ENCODE measurements around the gene POU2AF1.

The POU2AF1 gene

DNA sequence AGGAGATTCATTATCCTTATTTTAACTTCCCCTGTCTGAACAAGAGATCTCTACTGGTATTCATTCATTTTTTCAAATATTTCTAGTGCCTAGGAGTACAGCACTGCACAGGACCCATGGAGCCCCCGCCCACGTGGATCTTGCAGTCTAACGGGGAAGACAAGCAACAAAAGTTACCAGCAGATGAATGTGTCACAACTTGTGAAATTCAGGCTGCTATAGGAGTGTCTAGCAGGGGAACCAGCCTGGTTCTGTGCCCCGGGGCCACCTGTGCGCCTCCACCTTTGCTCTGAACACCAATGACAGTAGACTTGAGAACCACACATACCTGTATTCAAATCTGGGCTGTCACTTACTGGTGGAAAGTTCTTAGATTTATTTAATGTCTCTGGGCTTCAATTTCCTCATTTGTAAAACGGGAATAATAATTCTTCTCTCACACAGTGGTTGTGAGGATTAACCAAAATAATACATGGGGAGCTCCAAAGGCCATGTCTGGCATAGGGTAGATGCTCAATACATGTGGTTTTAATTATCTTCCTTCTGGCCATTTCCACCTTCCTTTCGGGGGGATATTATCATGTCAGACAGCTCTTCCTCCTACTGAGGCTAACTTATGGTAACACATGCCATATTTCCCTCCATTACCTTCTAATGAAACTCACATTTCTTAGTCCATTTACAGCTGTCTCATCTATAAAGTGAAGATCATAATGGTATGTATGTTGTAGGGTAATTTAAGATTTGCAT lies 17.8 kb downstream of the POU2AF1 start:
- DNase-seq (ENCODE audit: low read depth in 2 of 2): no peak

DNA sequence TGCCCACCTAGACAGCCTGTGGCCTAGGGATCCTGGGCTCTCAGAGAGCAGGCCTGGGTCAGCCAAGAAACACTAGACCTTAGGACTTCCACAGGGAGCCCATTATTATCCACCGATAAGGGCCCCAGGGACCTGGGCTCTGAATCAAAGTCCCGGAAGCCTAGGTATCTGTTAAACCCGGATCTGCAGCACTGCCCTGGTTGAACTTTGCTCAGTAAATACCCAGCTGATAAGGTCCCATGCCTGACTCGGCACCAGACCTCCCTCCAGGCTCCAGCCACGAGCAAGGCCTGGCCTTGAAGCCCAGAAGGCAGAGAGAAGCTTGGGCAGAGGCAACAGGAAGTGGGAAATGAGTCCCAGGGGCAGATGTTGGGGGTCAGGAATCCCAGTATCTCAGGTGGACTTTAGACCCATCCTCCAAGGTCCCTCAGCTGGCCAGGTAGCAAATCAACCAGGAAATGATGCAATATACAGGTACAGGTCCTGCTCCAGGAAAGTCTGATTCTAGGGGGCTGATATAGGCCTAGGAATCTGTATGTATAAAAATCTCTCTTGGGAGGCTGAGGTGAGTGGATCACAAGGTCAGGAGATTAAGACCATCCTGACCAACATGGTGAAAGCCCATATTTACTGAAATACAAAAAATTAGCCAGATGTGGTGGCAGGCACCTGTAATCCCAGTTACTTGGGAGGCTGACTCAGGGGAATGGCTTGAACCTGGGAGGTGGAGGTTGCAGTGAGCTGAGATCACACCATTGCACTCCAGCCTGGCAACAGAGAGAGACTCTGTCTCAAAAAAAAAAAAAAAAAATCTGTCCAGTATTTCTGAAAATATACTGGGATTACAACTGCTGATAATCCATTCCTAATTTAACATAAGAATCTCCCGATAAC lies 18.7 kb downstream of the POU2AF1 start:
- DNase-seq (ENCODE audit: low read depth in 2 of 2): no peak

DNA sequence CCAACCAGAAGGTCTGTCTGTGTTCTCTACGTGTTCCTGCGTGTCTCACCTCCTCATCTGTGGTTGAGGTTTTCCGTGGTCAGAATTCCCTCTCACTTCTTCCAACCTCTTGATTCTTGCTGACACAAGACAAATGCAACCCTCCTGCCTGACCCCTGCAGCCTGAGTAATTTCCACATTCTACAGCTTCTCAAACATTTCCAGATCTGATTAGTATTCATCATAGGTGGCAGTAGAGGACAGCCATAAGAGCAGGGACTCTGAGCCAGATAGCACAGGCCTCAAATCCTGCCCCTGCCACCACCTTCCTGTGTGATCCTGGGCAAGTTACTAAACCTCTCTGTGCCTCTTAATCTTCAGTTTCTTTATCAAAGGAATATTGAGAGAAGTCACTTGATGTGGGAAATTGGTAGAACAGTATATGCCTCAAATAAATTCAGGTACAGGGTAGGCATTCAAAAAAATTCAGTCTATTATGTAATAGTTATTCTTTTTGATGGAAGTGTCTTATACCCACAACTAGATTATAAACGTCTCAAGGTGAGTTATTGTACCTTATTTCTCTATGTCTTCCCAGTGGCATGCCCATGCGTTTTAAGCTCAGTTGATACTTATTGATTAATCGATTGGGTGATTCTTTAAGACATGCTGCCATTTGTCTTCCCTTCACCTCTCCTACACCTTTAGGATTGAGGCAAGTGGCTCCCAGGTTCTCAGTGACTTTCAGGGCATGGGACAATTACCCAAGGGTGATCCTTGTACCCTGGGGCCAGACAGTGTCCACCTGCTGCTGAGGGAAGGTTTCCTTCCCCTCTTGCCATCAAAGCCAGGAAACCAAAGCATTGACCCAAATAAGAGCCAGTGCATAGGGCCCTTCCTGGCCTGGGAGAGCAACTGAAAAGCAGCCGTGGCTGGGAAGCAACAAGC lies 19.6 kb downstream of the POU2AF1 start:
- DNase-seq (ENCODE audit: low read depth in 2 of 2): no peak

DNA sequence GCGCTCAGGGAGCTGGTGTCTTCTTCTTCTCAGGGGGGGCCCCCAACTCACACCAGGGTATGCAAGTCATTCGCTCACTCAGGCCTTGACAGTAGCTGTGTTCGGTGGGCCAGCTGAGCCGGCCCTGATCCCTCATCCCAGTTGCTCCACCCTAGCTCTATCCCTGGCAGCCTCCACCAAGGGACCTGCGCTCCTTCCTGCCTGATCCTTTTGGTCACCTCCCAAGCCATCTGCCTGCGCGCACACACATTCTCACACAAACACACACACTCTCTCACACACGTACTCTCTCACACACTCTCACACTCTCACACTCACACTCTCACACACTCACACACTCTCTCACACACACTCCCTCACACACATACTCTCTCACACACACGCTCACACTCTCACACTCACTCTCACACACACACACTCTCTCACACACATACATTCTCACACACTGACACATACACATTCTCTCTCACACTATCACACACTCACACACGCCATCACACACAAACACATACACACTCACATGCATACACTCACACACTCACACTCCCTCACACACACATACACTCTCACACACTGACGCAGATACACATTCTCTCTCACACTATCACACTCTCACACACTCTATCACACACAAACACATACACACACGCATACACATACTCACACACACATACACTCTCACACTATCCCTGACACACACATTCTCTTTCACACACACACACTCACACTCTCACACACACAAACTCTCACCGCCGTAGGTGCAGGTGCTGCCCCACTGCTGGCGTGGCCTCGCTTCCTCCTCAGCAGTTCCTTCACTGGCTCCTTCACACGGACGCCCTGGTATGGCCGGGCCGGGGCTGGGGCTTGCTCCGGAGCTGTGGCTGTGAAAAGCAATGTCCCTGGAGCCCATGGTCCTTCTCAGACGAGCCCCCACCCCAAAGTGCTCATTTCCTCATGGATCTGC lies 20.8 kb downstream of the POU2AF1 start:
- no peak for DNase-seq (ENCODE audit: low read depth in 2 of 2)

DNA sequence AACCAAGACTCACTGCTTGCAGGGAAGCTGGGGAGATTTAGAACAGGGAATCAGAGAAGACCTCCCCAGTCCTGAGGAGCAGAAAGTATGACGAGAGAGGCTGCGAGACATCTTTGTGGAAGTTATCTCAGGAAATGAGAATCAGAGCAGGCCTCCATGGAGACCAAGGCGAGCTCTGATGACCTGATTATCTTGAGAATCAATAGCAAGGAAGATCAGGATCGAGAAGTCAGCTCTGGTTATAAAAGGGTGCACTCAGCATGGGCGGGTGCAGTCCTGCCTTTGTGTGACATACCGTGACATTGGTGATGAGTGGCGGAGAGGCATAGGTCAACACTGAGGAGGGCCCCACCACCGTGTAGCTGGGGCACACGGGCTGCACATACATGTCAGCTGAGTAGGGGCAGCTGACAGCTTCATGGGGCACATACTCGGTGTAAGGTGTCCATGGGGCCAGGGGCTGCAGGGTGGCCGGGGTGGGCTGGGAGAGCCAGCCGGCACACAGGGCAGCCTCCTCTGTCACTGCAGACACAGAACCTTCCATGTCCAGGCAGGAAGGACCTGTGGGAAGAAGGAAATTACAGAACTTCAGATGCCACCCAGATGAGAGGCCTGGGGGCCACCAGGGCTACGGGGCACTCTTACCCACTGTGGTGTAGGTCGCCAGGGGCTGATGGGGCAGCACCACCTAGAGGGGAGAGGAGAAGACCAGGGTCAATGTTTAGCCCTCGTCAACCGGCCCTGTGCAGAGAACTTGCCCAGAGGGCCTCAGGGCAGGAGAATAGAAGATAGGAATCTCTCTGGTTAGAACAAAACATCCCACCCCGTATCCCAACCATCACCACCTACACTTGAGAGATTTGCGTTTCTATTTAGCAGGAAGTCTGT lies 21.7 kb downstream of the POU2AF1 start:
- no peak for DNase-seq (ENCODE audit: low read depth in 2 of 2)

DNA sequence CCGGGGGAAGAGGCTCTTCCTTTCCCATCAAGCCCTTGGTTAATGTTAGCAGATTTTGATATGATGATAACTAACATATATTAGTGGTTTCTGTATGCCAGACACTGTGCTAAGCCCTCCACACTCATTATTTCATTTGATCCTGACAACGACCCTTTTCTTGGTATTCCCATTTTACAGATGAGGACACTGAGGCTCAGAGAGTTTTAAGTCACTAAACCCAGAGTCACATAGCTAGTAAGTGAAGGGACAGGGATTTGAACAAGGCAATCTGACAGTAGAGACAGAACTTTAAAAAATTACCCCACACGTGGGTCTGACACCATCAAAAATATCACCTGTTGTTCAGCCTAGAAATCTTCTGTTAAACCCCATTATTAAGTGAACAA lies 22.4 kb downstream of the POU2AF1 start:
- DNase-seq (ENCODE audit: low read depth in 2 of 2): no peak

DNA sequence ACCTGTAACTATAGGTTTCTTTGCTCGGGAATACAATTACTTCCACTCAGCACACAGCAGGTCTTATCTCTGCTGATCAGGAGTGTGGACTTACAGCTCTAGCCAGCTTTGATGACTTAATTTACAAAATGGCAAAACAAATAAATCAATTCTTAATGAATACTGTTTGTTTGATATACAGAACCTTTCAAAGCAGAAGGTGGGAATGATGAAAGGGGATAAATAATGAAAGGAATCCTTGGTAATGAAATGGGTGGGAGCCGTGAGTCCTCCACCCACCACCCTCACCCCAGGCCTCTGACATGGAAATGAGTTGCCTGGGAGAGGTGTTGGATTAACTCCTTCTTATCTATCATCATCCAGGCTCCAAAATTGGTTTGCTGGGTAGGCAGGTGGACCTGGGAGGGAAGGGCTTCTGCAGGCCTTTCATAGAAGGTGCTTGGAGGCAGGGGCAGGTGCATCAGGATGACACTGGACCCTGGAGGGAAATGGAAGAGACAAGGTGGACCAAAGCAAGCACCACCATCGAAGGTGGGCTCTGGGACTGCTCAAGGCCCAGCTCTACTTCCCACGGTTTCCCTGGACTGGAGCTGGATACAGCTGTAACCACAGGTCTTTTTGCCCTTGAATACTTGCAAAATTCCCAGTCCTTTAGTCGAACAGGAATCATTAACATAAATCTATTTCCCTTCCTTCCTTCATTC lies 23.0 kb downstream of the POU2AF1 start:
- DNase-seq (ENCODE audit: low read depth in 2 of 2): no peak

DNA sequence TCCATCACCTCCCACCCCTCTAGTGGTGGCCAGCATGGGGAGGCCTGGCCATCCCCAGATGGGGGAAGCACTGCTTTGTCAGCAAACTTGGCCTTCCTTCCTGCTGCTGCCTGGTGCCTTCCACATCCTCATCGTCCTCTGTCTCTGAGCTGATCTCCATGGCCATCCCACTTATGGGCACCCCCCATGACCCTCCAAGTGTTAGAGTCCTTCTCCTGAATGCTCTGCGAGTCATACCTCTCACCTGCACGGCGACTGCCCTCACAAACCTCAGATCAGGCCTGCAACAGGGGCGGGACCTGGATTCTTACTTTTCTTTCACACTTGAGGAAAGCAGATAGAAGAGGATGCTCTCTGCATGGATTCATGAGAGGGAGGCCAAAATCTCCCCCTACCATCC lies 24.0 kb downstream of the POU2AF1 start:
- DNase-seq (ENCODE audit: low read depth in 2 of 2): no peak

DNA sequence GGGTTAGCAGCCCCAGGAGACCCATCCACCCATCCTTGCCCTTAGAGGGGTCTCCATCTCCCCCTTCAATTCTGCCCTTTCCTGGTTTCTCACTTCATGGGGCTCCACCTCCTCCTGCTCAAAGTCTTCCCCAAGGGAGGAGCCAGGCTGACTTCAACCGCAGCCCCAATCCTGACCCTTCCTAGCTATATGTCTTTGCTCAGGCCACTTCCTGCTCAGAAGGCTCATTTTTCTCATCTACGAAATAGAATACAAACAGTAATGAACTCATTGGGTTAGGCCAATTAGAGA lies 24.5 kb downstream of the POU2AF1 start:
- no peak for DNase-seq (ENCODE audit: low read depth in 2 of 2)

DNA sequence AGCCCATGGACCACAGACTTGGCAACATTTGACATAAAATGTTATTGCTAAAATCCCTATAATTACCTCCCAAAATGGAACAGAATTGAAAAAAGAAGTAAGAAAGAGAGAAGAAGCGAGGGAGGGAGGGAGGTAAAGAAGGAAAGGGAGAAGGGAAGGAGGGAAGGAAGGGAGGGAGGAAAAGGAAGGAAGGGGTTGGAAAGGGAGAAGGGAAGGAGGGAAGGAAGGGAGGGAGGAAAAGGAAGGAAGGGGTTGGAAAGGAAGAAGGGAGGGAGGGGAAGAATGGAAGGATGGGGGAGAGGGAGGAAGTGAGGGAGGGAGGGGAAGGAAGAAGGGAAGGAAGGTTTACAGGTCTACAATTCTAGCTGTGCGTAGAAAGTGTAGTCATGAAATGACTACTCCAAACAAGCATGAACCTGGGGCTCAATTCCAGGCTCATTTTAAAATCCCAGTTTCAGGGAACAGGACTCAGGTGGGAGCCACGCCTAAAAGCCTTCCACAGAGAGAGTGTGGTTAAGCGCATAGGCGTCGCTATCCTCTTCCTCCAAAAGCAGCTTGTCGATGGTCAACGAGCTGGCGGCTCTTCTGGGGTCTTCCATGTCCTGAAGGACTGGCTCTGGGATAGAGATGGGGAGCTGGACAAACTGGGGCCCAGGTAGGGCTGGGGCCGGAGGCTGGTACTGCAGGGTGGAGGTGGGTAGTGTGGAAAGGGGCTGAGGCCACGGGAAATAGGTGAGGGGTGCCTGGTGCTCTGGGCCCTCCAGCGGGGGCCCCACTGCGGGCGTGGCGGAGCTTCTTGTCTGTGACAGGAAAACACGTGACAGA lies 25.1 kb downstream of the POU2AF1 start:
- no peak for DNase-seq (ENCODE audit: low read depth in 2 of 2)

DNA sequence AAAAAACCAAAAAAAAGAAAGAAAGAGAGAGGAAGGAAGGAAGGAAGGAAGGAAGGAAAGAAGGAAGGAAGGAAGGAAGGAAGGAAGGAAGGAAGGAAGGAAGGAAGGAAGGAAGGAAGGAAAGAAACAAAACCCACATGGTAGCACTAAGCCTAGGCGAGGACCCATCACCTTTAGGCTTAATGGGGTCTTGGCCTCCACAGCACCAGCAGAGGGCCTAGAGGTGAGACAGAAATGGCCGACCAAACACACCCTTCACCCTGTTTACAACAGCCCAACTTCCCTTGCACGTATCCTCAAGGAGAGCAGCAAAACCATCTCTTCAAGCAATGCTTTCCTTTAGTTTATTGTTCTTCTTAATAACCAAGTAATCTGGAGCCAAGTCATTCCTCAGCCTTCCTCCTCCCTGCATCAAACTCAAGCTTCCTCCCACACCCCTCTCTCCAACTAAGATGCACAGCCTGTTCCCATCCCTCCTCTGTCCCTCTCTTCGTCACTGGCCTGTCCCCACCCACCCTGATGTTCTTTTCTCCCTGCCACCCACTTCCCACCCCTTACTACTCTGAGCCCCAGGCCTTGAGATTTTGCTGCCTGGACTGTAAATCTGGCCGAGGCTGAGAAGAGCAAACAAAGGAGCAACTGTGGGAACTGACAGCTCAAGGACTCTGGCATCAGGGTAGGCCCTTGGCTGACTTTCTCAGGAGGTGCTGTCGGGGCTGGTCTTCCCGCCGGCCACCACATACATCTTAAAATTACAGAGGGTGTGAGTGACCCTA lies 26.0 kb downstream of the POU2AF1 start:
- no peak for DNase-seq (ENCODE audit: low read depth in 2 of 2)

DNA sequence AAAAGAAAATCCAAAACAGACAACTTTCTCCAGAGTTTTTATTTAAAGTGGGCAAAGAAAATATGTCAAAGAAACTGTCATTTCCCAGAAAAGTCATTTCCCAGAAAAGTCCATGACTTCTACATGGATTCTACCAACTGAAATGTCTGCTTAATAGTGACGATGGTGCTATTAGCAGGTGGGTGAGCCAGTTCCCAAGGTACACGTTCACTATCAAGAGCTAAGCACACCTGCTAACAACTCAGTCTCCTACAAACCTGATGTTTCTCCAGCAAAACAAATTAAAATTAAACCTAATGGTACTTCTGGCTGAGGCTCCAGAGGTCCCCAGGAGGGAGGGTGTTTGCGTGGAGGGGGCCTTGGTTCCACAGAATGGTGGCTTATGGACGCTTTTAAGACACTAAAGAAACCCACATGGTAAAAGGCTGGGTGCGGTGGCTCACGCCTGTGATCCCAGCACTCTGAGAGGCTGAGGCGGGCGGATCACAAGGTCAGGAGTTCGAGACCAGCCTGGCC lies 26.8 kb downstream of the POU2AF1 start:
- DNase-seq (ENCODE audit: low read depth in 2 of 2): no peak

DNA sequence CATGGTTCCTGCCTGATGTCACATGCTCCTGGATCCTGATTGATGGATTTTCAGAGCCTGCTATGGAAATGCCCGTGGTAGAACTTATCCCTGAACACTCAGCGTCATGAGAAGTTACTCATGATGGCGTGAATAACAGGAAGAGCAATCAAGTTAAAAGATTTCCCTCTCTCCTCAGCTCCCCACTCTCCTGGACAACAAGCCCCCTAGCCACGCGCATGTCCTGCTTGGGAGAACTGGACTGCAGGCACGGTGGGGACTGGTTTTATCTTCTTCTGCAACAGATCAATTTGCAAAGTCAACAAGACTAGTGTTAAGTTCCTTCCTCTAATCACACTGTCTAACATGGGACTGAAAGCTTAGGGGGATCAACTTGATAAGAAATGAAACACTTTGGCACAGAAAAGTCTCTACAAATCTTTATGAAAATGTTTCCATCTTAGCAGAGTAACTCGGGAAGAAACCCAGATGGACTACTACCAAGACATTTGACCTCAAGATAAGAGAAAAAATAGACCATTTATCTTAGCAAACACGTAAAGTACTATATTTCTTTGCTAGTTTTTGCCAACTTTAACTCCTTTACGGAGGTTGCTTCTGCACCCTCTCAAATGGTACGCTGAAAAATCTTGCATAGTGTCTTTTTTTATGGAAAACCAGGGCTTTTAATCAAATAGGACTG lies 27.6 kb downstream of the POU2AF1 start:
- no peak for DNase-seq (ENCODE audit: low read depth in 2 of 2)

DNA sequence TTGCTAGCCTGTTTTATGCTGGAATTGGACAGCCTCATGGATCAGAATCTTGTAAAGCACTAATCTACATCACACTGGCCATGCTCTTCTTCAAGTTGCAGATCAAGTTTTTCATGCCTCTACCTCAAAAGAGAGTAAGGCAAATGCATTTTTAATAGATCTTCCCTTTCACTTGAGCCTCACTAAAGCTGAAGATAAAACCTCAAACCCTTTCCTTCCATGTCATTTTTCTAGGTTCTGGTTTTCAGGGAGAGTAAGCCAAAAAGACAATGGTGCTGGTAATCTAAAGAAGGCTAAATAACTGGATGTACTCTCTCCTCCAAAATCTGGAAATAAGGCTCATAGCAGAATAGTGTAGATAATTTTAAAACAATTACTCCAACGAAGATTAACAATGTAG lies 28.3 kb downstream of the POU2AF1 start:
- DNase-seq (ENCODE audit: low read depth in 2 of 2): no peak

DNA sequence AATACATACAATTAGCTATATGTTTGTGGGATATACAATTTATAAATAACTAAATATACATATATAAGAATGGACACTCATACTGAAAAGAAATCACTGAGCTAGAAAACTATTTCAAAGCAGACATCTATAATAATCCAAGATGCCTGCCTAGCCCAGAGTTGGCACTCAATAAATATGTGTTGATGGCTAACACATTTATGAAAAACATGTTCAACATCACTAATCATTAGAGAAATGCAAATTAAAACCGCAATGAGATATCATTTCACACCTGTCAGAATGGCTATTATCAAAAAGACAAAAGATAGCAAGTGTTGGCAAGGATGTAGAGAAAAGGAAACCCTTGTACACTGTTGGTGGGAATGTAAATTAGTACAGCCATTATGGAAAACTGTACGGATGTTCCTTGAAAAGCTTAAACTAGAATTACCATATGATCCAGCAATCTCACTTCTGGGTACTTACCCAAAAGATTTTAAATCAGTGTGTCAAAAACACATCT lies 29.8 kb downstream of the POU2AF1 start:
- no peak for DNase-seq (ENCODE audit: low read depth in 2 of 2)

DNA sequence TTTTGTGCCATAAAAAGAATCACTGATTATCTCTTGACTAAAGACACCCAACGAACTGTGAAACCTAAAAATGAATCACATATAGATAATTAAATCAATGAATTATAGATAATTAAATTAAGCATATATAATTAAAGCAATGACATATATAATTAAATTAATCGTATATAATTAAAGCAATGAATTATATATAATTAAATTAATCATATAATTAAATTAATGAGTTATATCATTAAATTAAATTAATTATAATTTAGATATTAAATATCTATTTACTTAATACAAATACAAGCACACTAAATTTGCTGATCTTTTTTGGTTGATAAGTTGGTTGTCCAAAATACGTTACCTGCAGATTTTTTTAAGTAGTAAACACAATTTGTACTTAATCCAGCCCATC lies 30.9 kb downstream of the POU2AF1 start:
- DNase-seq (ENCODE audit: low read depth in 2 of 2): no peak

DNA sequence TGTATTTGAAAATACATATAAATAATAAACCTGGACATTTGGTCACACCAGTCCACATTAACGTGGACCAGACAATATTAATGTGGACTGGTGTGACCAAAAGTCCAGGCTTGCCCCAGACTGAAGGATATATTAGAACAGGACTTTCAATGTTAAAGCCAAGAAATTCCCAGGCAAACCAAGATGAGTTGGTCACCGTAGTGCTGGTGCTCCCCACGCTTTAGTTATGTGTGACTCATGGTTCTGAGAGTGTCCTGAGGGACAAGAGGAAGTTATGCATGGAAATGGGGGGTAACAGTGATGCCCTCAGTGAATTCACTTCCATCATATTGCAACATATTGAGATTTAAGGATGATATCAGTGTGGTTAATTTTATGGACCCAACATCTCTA lies 31.4 kb downstream of the POU2AF1 start:
- no peak for DNase-seq (ENCODE audit: low read depth in 2 of 2)

All from stimulated activated CD8-positive, alpha-beta memory T cell treated with anti-CD3 and anti-CD28 coated beads, Interleukin-2, amount 100 ng/mL, for 1 hour (primary cell).